Upper lobe of left lung (tissue), 6 donors: ENCODE measurements around the gene SDK2. TPM values are rescaled to one million over a fixed set of nuclear protein-coding genes. Genes with fewer than 3 reads are reported as not detected.

Source experiments
- ATAC-seq, 2 donors: fragments of 200-7000 bp; cut with Tn5 transposase; one replicate each; pipeline ENCODE4 v1.9.1; 2022; ENCODE audit warnings: mild to moderate bottlenecking in 2 of 2, moderate library complexity in 2 of 2; ENCODE audit not compliant: low FRiP score in 2 of 2
- DNase-seq, 2 donors: peaks; one replicate each; pipeline ENCODE4 v3.0.0-alpha.2; 2019 to 2020
- H3K27ac ChIP-seq, 4 donors: fragments of 200-600 bp; sonication (generic); one replicate each; pipeline ENCODE4 v1.5.1; 2016 to 2019
- H3K27me3 ChIP-seq, 4 donors: fragments of 200-600 bp; sonication (generic); one replicate each; pipeline ENCODE4 v1.5.1; 2017 to 2019
- H3K36me3 ChIP-seq, 4 donors: fragments of 200-600 bp; sonication (generic); one replicate each; pipeline ENCODE4 v1.5.1; 2016 to 2019
- H3K4me1 ChIP-seq, 4 donors: fragments of 200-600 bp; sonication (generic); one replicate each; pipeline ENCODE4 v1.5.1; 2018 to 2019
- H3K4me3 ChIP-seq, 4 donors: fragments of 200-600 bp; sonication (generic); one replicate each; pipeline ENCODE4 v1.5.1; 2017 to 2019; ENCODE audit warnings: mild to moderate bottlenecking in 2 of 4, moderate library complexity in 1 of 4
- H3K9me3 ChIP-seq, 4 donors: fragments of 200-600 bp; sonication (generic); one replicate each; pipeline ENCODE4 v1.5.1; 2018 to 2019
- CTCF ChIP-seq, 6 experiments: fragments of 450-650 bp in 4 of 6; fragments of 200-600 bp in 2 of 6; sonication (generic) in 2 of 6; IDR thresholded peaks; one replicate each; pipeline ENCODE4 v1.5.1; 2016 to 2019; ENCODE audit warnings: antibody characterized with exemption in 6 of 6
- EP300 ChIP-seq, 4 donors: sonication (generic); formaldehyde crosslinking; IDR thresholded peaks; one replicate each; pipeline ENCODE4 v1.5.1; 2017; ENCODE audit warnings: antibody characterized with exemption in 4 of 4, control low read depth in 2 of 4
- POLR2A ChIP-seq, 4 donors: fragments of 450-650 bp; IDR thresholded peaks; one replicate each; pipeline ENCODE4 v1.5.1; 2016 to 2017; ENCODE audit warnings: antibody characterized with exemption in 4 of 4, mild to moderate bottlenecking in 2 of 4
- POLR2AphosphoS5 ChIP-seq, 2 donors: sonication (generic); formaldehyde crosslinking; IDR thresholded peaks; one replicate each; pipeline ENCODE4 v1.5.1; 2017; ENCODE audit warnings: antibody characterized with exemption in 2 of 2
- WGBS, 2 donors: methylation state at CpG; one replicate each; pipeline ENCODE4 v1.1.5; 2017 to 2018; 5-methylcytosine and 5-hydroxymethylcytosine counted together
- total RNA-seq, 6 donors: library from RNA; depleted of rRNA in 4 of 6; stranded (reverse); fragments of >200 nt in 4 of 6; gene quantifications; one replicate each; pipeline versions ENCODE4 v1.1.0 to v1.2.1, GENCODE V29; 2016 to 2021
- donor health status: DM: no; HTN: no; CAD: no; lungs with moderate emphysema.
- donor health status: DM: no; HTN: yes; CAD: no; lungs with severe emphysema.

SDK2 gene
- total RNA-seq, 6 donors from 2014 or later = 1.2 to 7.3 (median 2.9) TPM

DNA sequence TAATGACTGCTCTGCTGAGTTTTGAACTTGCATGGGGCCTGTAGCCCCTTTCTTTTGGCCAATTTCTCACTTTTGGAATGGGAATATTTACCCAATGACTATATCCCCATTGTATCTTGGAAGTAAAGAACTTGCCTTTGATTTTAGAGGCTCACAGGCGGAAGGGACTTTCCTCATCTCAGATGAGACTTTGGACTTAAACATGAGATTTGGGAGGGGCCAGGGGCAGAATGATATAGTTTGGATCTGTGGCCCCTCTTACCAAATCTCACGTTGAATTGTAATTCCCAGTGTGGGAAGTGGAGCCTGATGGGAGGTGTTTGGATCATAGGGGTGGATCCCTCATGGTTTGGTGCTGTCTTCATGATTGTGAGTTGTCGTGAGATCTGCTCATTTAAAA, 42.7 kb upstream of the SDK2 start:
- ATAC-seq = no peak
- H3K27ac ChIP-seq = no peak overlapping the region
- TF ChIP-seq EP300 (IDR thresholded peaks at IDR 0.05) = no peak
- TF ChIP-seq POLR2A (IDR thresholded peaks at IDR 0.05) = no peak
- TF ChIP-seq CTCF (IDR thresholded peaks at IDR 0.05) = no peak

DNA sequence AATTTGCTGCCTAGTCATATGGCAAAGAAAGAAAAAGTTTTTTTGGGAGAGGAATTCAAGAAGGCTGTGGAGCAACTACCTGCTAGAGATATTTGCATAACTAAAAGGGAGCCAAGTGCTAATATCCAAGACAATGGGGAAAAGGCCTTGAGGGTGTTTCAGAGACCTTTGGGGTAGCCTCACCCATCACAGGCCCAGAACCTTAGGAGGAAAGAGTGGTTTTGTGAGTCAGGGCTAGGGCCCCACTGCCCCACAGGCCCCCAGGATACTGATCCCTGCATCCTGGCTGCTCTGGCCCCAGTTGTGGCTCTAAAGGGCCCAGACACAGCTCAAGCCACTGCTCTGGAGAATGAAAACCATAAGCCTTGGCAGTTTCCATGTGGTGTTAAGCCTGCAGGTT, 41.9 kb upstream of the SDK2 start:
- ATAC-seq = no peak
- DNase-seq = no peak

More for the DNA sequence above, 42.7 kb upstream of the SDK2 start:
- Histone ChIP-seq H3K36me3 (no peaks in the 10 kb centered on the region), H3K27me3 (no peaks in the 10 kb centered on the region), H3K4me3 (no peak overlapping the region), H3K9me3 (peaks cover 0 to 7% (median 3%) of the 10 kb centered on the region in 4 donors), H3K4me1 (no peaks in the 10 kb centered on the region)
- whole genome bisulfite sequencing, 2 donors = 75 to 90% methylated on average over 3 of the region's 3 CpGs
- DNase-seq = no peak

DNA sequence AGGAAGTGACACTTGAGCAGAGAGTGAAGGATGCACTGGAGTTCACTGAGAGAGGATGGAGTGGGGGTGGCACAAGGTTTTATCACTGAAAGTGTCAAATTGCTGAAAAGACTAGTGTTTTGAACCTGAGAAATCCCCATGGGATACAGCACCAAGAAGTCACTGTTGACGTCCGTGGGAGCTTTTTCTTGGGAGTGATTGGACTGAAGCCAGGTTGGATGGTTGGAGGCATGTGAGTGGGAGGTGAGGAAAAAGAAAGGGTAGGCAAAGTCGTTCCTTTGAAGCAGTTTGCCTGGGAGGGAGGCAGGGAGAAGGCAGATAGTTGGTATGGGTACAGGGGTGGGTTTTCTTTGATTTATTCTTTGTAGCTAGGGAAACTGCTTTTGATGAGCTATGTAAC, 39.9 kb upstream of the SDK2 start:
- TF ChIP-seq EP300 (IDR thresholded peaks at IDR 0.05) (no peak), POLR2AphosphoS5 (IDR thresholded peaks at IDR 0.05) (no peak), CTCF (IDR thresholded peaks at IDR 0.05) (no peak), POLR2A (IDR thresholded peaks at IDR 0.05) (no peak)
- WGBS, 2 donors = 23 to 45% methylated on average over 3 of the region's 3 CpGs

More for the DNA sequence above, 41.9 kb upstream of the SDK2 start:
- Histone ChIP-seq H3K4me1 (no peaks in the 10 kb centered on the region), H3K27ac (no peak overlapping the region), H3K9me3 (peaks cover 0 to 12% (median 9%) of the 10 kb centered on the region in 4 donors), H3K4me3 (no peak overlapping the region), H3K27me3 (no peaks in the 10 kb centered on the region), H3K36me3 (no peaks in the 10 kb centered on the region)
- TF ChIP-seq CTCF (IDR thresholded peaks at IDR 0.05) (no peak), EP300 (IDR thresholded peaks at IDR 0.05) (no peak), POLR2AphosphoS5 (IDR thresholded peaks at IDR 0.05) (no peak)

GRCh38 chr17:73683771-73684170, 39.5 kb upstream of the SDK2 start:
- Histone ChIP-seq H3K36me3 (no peaks in the 10 kb centered on the region), H3K27me3 (no peaks in the 10 kb centered on the region), H3K4me1 (no peaks in the 10 kb centered on the region), H3K9me3 (peaks cover 0 to 13% (median 9%) of the 10 kb centered on the region in 4 donors), H3K27ac (no peak overlapping the region), H3K4me3 (no peak overlapping the region)
- 67 to 69% methylated on average over 5 to 6 of the region's 6 CpGs for WGBS, 2 donors
- no peak for TF ChIP-seq POLR2A (IDR thresholded peaks at IDR 0.05)
- no peak for TF ChIP-seq CTCF (IDR thresholded peaks at IDR 0.05)
- no peak for TF ChIP-seq EP300 (IDR thresholded peaks at IDR 0.05)
- TF ChIP-seq POLR2AphosphoS5 (IDR thresholded peaks at IDR 0.05) = no peak
- ATAC-seq = no peak
- no peak for DNase-seq

More for the DNA sequence above, 39.9 kb upstream of the SDK2 start:
- peaks cover 0 to 13% (median 9%) of the 10 kb centered on the region in 4 donors for H3K9me3 ChIP-seq
- no peaks in the 10 kb centered on the region for H3K27me3 ChIP-seq
- no peak overlapping the region for H3K27ac ChIP-seq
- no peaks in the 10 kb centered on the region for H3K36me3 ChIP-seq
- no peak for ATAC-seq
- DNase-seq = no peak
- no peak overlapping the region for H3K4me3 ChIP-seq
- no peaks in the 10 kb centered on the region for H3K4me1 ChIP-seq

DNA sequence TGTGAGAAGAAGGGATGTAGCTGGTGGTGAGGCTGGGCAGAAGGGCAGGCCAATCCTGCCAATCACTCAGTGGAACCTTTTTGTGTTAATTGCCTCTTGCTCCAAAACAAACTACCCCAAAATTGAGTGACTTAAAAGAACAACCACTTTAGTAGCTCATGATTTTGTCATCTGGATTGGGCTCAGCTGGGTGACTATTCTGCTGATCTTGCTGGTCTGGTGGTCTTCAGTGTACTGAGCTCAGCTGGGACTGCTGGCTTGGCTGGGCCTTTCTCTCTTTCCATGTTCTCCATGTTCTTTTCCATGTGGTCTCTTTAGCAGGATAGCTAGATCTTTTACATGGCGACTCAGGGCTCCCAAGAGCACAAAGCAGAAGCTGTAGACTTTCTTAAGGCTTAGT, 37.7 kb upstream of the SDK2 start:
- no peak for ATAC-seq
- no peak overlapping the region for H3K4me3 ChIP-seq
- DNase-seq = no peak
- no peaks in the 10 kb centered on the region for H3K4me1 ChIP-seq
- TF ChIP-seq POLR2A (IDR thresholded peaks at IDR 0.05) (no peak), POLR2AphosphoS5 (IDR thresholded peaks at IDR 0.05) (no peak), CTCF (IDR thresholded peaks at IDR 0.05) (no peak), EP300 (IDR thresholded peaks at IDR 0.05) (no peak)
- no peaks in the 10 kb centered on the region for H3K36me3 ChIP-seq
- WGBS, 2 donors = 31 to 92% methylated on average over 1 of the region's 1 CpG
- no peak overlapping the region for H3K27ac ChIP-seq
- H3K27me3 ChIP-seq = no peaks in the 10 kb centered on the region
- H3K9me3 ChIP-seq = peaks cover 0 to 13% (median 9%) of the 10 kb centered on the region in 4 donors
